ENCODE data around the gene WASL. TPM values are rescaled to one million over a fixed set of nuclear protein-coding genes. Genes with fewer than 3 reads are reported as not detected.

The WASL gene
- total RNA-seq, 4 donors from 2014 or later = 32.6 to 40.0 (median 37.3) TPM

DNA sequence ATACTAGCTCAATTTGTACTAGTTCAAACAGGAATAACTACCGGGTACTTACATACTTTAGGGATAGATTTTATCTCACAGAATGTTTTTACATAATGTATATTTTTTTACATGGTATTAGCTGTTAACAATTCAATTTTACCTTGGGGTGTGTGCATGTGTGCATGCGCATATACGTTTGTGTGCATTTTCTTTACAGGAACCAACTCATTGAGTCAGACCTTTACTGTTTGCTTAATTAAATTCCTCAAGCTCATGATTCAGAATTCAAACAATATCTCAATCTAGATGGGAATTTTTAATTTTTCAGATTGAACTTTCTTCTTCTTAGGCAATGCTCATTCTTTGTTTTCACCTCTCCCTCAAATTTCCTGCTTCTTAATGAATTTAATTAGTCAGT, 24.7 kb upstream of the WASL start:
- Histone ChIP-seq H3K4me3 (no peak overlapping the region), H3K36me3 (no peaks in the 10 kb centered on the region), H3K9me3 (no peaks in the 10 kb centered on the region), H3K27me3 (no peaks in the 10 kb centered on the region), H3K4me1 (no peaks in the 10 kb centered on the region), H3K27ac (no peak overlapping the region)
- DNase-seq (ENCODE audit: low spot score in 2 of 2) = no peak
- TF ChIP-seq POLR2A (IDR thresholded peaks at IDR 0.05) = no peak
- WGBS, 2 donors = 89 to 95% methylated on average over 3 of the region's 3 CpGs

GRCh38 chr7:123772652-123773051, 23.8 kb upstream of the WASL start:
- no peak overlapping the region for H3K27ac ChIP-seq
- TF ChIP-seq CTCF (IDR thresholded peaks at IDR 0.05) (no peak), POLR2A (IDR thresholded peaks at IDR 0.05) (no peak), EP300 (IDR thresholded peaks at IDR 0.05) (no peak)
- no peaks in the 10 kb centered on the region for H3K36me3 ChIP-seq
- no peaks in the 10 kb centered on the region for H3K27me3 ChIP-seq
- 61 to 73% methylated on average over 3 of the region's 3 CpGs for WGBS, 2 donors
- H3K4me1 ChIP-seq = no peaks in the 10 kb centered on the region
- H3K9me3 ChIP-seq = no peaks in the 10 kb centered on the region
- no peak overlapping the region for H3K4me3 ChIP-seq
- DNase-seq (ENCODE audit: low spot score in 2 of 2) = no peak

DNA sequence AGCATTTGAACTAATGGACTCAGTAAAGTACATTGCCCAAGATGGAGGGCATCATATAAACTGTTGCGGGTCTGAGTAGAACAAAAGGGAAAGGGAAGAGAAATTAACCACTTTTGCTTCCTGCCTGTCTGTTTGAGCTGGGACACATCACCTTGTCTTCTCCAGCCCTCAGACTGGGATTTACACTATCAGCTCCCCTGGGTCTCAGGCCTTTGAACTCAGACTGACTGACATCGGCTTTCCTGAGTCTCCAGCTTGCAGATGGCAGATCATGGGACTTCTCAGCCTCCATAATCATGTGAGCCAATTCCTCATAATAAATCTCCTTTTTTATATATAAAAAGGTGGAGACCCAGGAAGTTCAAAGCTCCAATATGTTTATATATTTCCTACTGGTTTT, 23.0 kb upstream of the WASL start:
- no peaks in the 10 kb centered on the region for H3K36me3 ChIP-seq
- H3K4me1 ChIP-seq = no peaks in the 10 kb centered on the region
- TF ChIP-seq POLR2A (IDR thresholded peaks at IDR 0.05) = no peak
- no peak for TF ChIP-seq EP300 (IDR thresholded peaks at IDR 0.05)
- no peak for TF ChIP-seq CTCF (IDR thresholded peaks at IDR 0.05)
- WGBS, 2 donors = 70 to 89% methylated on average over 2 of the region's 2 CpGs
- no peak overlapping the region for H3K4me3 ChIP-seq
- no peak for DNase-seq (ENCODE audit: low spot score in 2 of 2)
- H3K9me3 ChIP-seq = no peaks in the 10 kb centered on the region
- H3K27ac ChIP-seq = no peak overlapping the region
- H3K27me3 ChIP-seq = no peaks in the 10 kb centered on the region

DNA sequence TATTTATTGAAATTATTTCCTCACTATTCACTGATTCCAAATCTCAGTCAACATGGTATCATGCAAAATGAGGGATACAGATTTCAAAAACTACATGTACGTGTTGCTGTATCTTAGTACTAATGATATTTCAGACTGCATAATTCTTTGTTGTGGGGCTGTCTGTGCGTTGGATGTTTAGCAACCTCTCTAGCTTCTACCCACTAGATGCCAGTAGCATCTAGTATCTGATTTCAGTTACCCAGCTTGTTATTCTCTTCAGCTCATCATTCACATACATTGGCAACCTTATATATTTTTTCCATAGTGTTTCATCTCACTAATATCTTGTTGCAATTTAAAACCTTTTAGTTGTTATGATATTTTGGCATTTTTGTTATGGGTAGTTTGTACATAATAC, 22.5 kb upstream of the WASL start:
- H3K27me3 ChIP-seq = no peaks in the 10 kb centered on the region
- no peaks in the 10 kb centered on the region for H3K9me3 ChIP-seq
- no peak overlapping the region for H3K4me3 ChIP-seq
- H3K36me3 ChIP-seq = no peaks in the 10 kb centered on the region
- WGBS, 2 donors = 71 to 82% methylated on average over 2 of the region's 2 CpGs
- no peaks in the 10 kb centered on the region for H3K4me1 ChIP-seq
- TF ChIP-seq POLR2A (IDR thresholded peaks at IDR 0.05) = no peak
- TF ChIP-seq EP300 (IDR thresholded peaks at IDR 0.05) = no peak
- TF ChIP-seq CTCF (IDR thresholded peaks at IDR 0.05) = no peak
- H3K27ac ChIP-seq = no peak overlapping the region
- no peak for DNase-seq (ENCODE audit: low spot score in 2 of 2)

GRCh38 chr7:123770378-123770777, 21.6 kb upstream of the WASL start:
- Histone ChIP-seq H3K4me1 (no peaks in the 10 kb centered on the region), H3K27ac (no peak overlapping the region)
- 74 to 82% methylated on average over 8 of the region's 8 CpGs for WGBS, 2 donors

More at GRCh38 chr7:123770378-123770777, 21.6 kb upstream of the WASL start:
- Histone ChIP-seq H3K27me3 (no peaks in the 10 kb centered on the region), H3K36me3 (no peaks in the 10 kb centered on the region), H3K4me3 (no peak overlapping the region), H3K9me3 (no peaks in the 10 kb centered on the region)
- TF ChIP-seq CTCF (IDR thresholded peaks at IDR 0.05) (no peak), EP300 (IDR thresholded peaks at IDR 0.05) (peak in 1 of 2 donors; percentile 26)
- no peak for DNase-seq (ENCODE audit: low spot score in 2 of 2)

All from tibial nerve (tissue), 4 donors.